WTC11 (cell line): ENCODE measurements around the gene DGKZ. TPM values are rescaled to one million over a fixed set of nuclear protein-coding genes. Genes with fewer than 3 reads are reported as not detected.

ENCODE experiments used
- ATAC-seq: fragments of 200-7000 bp; cut with Tn5 transposase; 2 replicates; pipeline ENCODE4 v1.10.0; 2021; ENCODE audit warnings: mild to moderate bottlenecking, moderate library complexity
- CTCF ChIA-PET: fragments of 300-600 bp; sonication (Branson Sonifier 250); formaldehyde crosslinking; loops from one replicate; lab custom pipeline; 2021; ENCODE audit warnings: antibody characterized with exemption; lab: Charles Lee
- POLR2A ChIA-PET: fragments of 350-600 bp; sonication (Branson Sonifier 250); formaldehyde crosslinking; loops from one replicate; lab custom pipeline; 2021; ENCODE audit warnings: antibody characterized with exemption; lab: Charles Lee
- DNase-seq: peaks from one replicate; pipeline ENCODE4 v3.0.0; 2021; ENCODE audit warnings: low spot score
- H3K27ac Mint-ChIP-seq: 2 replicates; pipeline ENCODE4 v1.8.0; 2021; ENCODE audit warnings: mixed read lengths
- H3K27me3 Mint-ChIP-seq: 2 replicates; pipeline ENCODE4 v1.8.0; 2021; ENCODE audit warnings: low read depth, mild to moderate bottlenecking, moderate library complexity, mixed read lengths
- H3K36me3 Mint-ChIP-seq: 2 replicates; pipeline ENCODE4 v1.8.0; 2021; ENCODE audit warnings: mixed read lengths
- H3K4me1 Mint-ChIP-seq: 2 replicates; pipeline ENCODE4 v1.8.0; 2022; ENCODE audit warnings: mixed read lengths
- H3K4me3 Mint-ChIP-seq: 2 replicates; pipeline ENCODE4 v1.8.0; 2021; ENCODE audit warnings: mild to moderate bottlenecking, moderate library complexity, mixed read lengths
- H3K9me3 Mint-ChIP-seq: 2 replicates; pipeline ENCODE4 v1.8.0; 2021; ENCODE audit warnings: mixed read lengths
- CTCF ChIP-seq: fragments of 200-600 bp; IDR thresholded peaks from 2 replicates; pipeline ENCODE4 v1.8.0; 2022; ENCODE audit warnings: antibody characterized with exemption
- HMGA2 ChIP-seq: fragments of 250-450 bp; sonication (Bioruptor Pico); IDR thresholded peaks from 2 replicates; pipeline ENCODE4 v1.4.0; 2021; ENCODE audit warnings: mild to moderate bottlenecking, moderate library complexity
- IRF2 ChIP-seq: sonication (generic); formaldehyde crosslinking; IDR thresholded peaks from 2 replicates; pipeline ENCODE4 v1.8.0; 2022; ENCODE audit warnings: low read depth, missing genetic modification reagents, borderline replicate concordance
- JUN ChIP-seq: sonication (generic); formaldehyde crosslinking; IDR thresholded peaks from 2 replicates; pipeline ENCODE4 v1.8.0; 2023; ENCODE audit warnings: mild to moderate bottlenecking, missing genetic modification reagents
- MAX ChIP-seq: sonication (generic); formaldehyde crosslinking; IDR thresholded peaks from 2 replicates; pipeline ENCODE4 v1.8.0; 2022; ENCODE audit warnings: mild to moderate bottlenecking, missing genetic modification reagents
- RELA ChIP-seq: sonication (generic); formaldehyde crosslinking; IDR thresholded peaks from 2 replicates; pipeline ENCODE4 v1.8.1; 2022; ENCODE audit warnings: missing genetic modification reagents, mild to moderate bottlenecking, borderline replicate concordance
- TEAD4 ChIP-seq: sonication (generic); formaldehyde crosslinking; IDR thresholded peaks from 2 replicates; pipeline ENCODE4 v1.8.0; 2022; ENCODE audit warnings: mild to moderate bottlenecking, missing genetic modification reagents
- ZNF219 ChIP-seq: sonication (generic); formaldehyde crosslinking; IDR thresholded peaks from 2 replicates; pipeline ENCODE4 v1.8.0; 2023; ENCODE audit warnings: missing genetic modification reagents, mild to moderate bottlenecking, borderline replicate concordance
- ZNF423 ChIP-seq: fragments of 250-450 bp; sonication (Bioruptor Pico); IDR thresholded peaks from 2 replicates; pipeline ENCODE4 v2.1.2; 2022; ENCODE audit warnings: mild to moderate bottlenecking, moderate library complexity
- ZNF671 ChIP-seq: fragments of 250-450 bp; sonication (Bioruptor Pico); IDR thresholded peaks from 2 replicates; pipeline ENCODE4 v1.8.0; 2021; ENCODE audit warnings: mild to moderate bottlenecking
- total RNA-seq: library from RNA; stranded (reverse); gene quantifications from 3 replicates; pipeline ENCODE4 v1.2.3, GENCODE V29; 2021
- TF ChIP-seq, protein P1 (sequence below): sonication (generic); formaldehyde crosslinking; IDR thresholded peaks from 2 replicates; pipeline ENCODE4 v1.8.1; 2023; ENCODE audit warnings: mild to moderate bottlenecking, missing genetic modification reagents
- TF ChIP-seq, protein P2 (sequence below): sonication (generic); formaldehyde crosslinking; IDR thresholded peaks from 2 replicates; pipeline ENCODE4 v1.8.0; 2023; ENCODE audit warnings: missing genetic modification reagents
- TF ChIP-seq, protein P3 (sequence below): sonication (generic); formaldehyde crosslinking; IDR thresholded peaks from 2 replicates; pipeline ENCODE4 v1.8.1; 2022; ENCODE audit warnings: mild to moderate bottlenecking, missing genetic modification reagents, moderate library complexity, borderline replicate concordance
- TF ChIP-seq, protein P4 (sequence below): sonication (generic); formaldehyde crosslinking; conservative IDR thresholded peaks from 2 replicates; pipeline ENCODE4 v1.8.1; 2023; ENCODE audit warnings: mild to moderate bottlenecking, low read depth, missing genetic modification reagents, moderate library complexity

DGKZ gene
- total RNA-seq, 1 experiment from 2014 or later = 139 TPM

DNA sequence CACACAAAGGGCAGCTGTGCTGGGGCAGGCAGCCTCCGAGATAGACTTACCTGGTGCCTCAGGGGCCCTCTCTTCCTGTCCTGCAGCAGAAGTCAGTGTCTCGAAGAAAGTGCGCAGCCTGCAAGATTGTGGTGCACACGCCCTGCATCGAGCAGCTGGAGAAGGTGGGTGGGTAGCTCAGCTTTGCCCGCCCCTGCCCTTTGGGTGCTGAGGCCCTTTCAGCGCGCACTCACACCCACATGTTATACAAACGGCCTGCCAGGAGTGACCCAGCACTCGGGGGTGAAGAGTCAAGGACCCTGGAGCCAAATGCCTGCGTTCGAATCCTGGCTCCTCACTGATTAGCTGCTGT, 20.6 kb downstream of the DGKZ start:
- no peak for ATAC-seq
- no peak for DNase-seq
- Mint-ChIP-seq H3K36me3 (peaks cover 18% of the 10 kb centered on the region), H3K27ac (no peak overlapping the region), H3K4me1 (peaks cover 21% of the 10 kb centered on the region), H3K4me3 (no peak overlapping the region), H3K27me3 (no peaks in the 10 kb centered on the region), H3K9me3 (no peaks in the 10 kb centered on the region)
- POLR2A ChIA-PET = no interaction called here
- TF ChIP-seq, protein P1, sequence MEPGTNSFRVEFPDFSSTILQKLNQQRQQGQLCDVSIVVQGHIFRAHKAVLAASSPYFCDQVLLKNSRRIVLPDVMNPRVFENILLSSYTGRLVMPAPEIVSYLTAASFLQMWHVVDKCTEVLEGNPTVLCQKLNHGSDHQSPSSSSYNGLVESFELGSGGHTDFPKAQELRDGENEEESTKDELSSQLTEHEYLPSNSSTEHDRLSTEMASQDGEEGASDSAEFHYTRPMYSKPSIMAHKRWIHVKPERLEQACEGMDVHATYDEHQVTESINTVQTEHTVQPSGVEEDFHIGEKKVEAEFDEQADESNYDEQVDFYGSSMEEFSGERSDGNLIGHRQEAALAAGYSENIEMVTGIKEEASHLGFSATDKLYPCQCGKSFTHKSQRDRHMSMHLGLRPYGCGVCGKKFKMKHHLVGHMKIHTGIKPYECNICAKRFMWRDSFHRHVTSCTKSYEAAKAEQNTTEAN = no peak
- TF ChIP-seq HMGA2 (CRISPR knock-in tag) (no peak), ZNF219 (CRISPR knock-in tag) (no peak), IRF2 (CRISPR knock-in tag) (no peak), MAX (CRISPR knock-in tag) (no peak)
- TF ChIP-seq, protein P2, sequence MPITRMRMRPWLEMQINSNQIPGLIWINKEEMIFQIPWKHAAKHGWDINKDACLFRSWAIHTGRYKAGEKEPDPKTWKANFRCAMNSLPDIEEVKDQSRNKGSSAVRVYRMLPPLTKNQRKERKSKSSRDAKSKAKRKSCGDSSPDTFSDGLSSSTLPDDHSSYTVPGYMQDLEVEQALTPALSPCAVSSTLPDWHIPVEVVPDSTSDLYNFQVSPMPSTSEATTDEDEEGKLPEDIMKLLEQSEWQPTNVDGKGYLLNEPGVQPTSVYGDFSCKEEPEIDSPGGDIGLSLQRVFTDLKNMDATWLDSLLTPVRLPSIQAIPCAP (CRISPR knock-in tag) = no peak
- TF ChIP-seq, protein P3, sequence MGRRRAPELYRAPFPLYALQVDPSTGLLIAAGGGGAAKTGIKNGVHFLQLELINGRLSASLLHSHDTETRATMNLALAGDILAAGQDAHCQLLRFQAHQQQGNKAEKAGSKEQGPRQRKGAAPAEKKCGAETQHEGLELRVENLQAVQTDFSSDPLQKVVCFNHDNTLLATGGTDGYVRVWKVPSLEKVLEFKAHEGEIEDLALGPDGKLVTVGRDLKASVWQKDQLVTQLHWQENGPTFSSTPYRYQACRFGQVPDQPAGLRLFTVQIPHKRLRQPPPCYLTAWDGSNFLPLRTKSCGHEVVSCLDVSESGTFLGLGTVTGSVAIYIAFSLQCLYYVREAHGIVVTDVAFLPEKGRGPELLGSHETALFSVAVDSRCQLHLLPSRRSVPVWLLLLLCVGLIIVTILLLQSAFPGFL = no peak
- CTCF ChIA-PET = interaction anchor here (1.2 to 11.8 kb wide), 9 partner anchors 10 to 316 kb away, joined by 3 to 231 read pairs (median 8); no protein-coding TSS in a partner anchor

DNA sequence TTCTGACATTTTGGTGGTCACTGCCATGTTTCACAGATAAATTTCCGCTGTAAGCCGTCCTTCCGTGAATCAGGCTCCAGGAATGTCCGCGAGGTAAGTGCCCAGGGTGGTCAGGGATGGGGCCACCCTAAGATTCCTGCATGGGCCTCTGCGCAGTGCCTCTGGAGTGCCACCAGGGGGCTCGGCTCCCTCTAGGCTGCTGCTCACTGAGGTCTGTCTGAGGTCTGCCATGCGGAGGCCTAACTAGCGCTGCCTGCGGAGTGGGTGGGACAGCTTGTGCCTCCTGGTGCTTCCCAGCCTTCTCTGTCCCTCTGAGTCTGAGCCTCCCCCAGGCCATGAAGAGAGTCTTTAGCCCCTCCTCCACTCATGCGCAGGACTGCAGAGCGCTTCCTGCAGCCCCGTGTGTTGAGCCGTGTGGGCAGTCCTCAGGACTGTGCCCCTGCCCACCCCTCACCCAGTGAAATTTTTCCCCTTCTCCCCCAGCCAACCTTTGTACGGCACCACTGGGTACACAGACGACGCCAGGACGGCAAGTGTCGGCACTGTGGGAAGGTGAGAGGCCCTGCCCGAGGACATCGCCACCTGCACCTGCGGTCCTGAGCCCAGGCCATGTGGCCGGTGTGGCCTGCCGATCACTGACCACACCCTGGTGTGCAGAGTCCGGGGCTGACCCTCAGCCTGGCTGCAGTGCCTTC, 22.3 kb downstream of the DGKZ start:
- H3K4me1 Mint-ChIP-seq = peaks cover 19% of the 10 kb centered on the region
- DNase-seq = peak; percentile 82
- no peaks in the 10 kb centered on the region for H3K27me3 Mint-ChIP-seq
- no peaks in the 10 kb centered on the region for H3K9me3 Mint-ChIP-seq
- ChIA-PET POLR2A (no interaction called here), CTCF (interaction anchor here (1.1 to 11.8 kb wide), 9 partner anchors 8 to 120 kb away, joined by 3 to 231 read pairs (median 5); partner anchors contain the start of gene CHRM4)
- peak overlapping the region; percentile 70 for H3K27ac Mint-ChIP-seq
- peaks cover 23% of the 10 kb centered on the region for H3K36me3 Mint-ChIP-seq
- no peak overlapping the region for H3K4me3 Mint-ChIP-seq
- ATAC-seq = peak; percentile 86
- TF ChIP-seq JUN = no peak
- TF ChIP-seq ZNF671 (CRISPR knock-in tag) = no peak
- peak; percentile 60; the same call in 1 of the 2 replicates for TF ChIP-seq ZNF423
- TF ChIP-seq, protein P4, sequence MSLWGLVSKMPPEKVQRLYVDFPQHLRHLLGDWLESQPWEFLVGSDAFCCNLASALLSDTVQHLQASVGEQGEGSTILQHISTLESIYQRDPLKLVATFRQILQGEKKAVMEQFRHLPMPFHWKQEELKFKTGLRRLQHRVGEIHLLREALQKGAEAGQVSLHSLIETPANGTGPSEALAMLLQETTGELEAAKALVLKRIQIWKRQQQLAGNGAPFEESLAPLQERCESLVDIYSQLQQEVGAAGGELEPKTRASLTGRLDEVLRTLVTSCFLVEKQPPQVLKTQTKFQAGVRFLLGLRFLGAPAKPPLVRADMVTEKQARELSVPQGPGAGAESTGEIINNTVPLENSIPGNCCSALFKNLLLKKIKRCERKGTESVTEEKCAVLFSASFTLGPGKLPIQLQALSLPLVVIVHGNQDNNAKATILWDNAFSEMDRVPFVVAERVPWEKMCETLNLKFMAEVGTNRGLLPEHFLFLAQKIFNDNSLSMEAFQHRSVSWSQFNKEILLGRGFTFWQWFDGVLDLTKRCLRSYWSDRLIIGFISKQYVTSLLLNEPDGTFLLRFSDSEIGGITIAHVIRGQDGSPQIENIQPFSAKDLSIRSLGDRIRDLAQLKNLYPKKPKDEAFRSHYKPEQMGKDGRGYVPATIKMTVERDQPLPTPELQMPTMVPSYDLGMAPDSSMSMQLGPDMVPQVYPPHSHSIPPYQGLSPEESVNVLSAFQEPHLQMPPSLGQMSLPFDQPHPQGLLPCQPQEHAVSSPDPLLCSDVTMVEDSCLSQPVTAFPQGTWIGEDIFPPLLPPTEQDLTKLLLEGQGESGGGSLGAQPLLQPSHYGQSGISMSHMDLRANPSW = no peak
- TF ChIP-seq RELA (CRISPR knock-in tag) = no peak
- no peak for TF ChIP-seq ZNF219 (CRISPR knock-in tag)
- TF ChIP-seq CTCF = peak; percentile 86
- no peak for TF ChIP-seq TEAD4 (CRISPR knock-in tag)
